Neuron (in vitro differentiated cells): Measurements from ENCODE around the gene SLC25A1.

Experiments
- H2AFZ ChIP-seq: one replicate; pipeline ENCODE4 v1.6.1; 2013; ENCODE audit warnings: low read depth, mild to moderate bottlenecking, inconsistent platforms, low read length, moderate library complexity
- H3K27me3 ChIP-seq: one replicate; pipeline ENCODE4 v1.6.1; 2013; ENCODE audit warnings: low read length; ENCODE audit not compliant: insufficient read depth
- H3K36me3 ChIP-seq: one replicate; pipeline ENCODE4 v1.6.1; 2013; ENCODE audit warnings: low read length; ENCODE audit not compliant: insufficient read depth
- H3K4me1 ChIP-seq: one replicate; pipeline ENCODE4 v1.6.1; 2013; ENCODE audit warnings: low read length; ENCODE audit not compliant: insufficient read depth
- H3K4me3 ChIP-seq: 2 replicates; pipeline ENCODE4 v1.5.1; 2013; ENCODE audit warnings: mild to moderate bottlenecking, low read length, moderate library complexity
- H3K9me3 ChIP-seq: one replicate; pipeline ENCODE4 v1.6.1; 2013; ENCODE audit warnings: low read length

Gene SLC25A1

DNA sequence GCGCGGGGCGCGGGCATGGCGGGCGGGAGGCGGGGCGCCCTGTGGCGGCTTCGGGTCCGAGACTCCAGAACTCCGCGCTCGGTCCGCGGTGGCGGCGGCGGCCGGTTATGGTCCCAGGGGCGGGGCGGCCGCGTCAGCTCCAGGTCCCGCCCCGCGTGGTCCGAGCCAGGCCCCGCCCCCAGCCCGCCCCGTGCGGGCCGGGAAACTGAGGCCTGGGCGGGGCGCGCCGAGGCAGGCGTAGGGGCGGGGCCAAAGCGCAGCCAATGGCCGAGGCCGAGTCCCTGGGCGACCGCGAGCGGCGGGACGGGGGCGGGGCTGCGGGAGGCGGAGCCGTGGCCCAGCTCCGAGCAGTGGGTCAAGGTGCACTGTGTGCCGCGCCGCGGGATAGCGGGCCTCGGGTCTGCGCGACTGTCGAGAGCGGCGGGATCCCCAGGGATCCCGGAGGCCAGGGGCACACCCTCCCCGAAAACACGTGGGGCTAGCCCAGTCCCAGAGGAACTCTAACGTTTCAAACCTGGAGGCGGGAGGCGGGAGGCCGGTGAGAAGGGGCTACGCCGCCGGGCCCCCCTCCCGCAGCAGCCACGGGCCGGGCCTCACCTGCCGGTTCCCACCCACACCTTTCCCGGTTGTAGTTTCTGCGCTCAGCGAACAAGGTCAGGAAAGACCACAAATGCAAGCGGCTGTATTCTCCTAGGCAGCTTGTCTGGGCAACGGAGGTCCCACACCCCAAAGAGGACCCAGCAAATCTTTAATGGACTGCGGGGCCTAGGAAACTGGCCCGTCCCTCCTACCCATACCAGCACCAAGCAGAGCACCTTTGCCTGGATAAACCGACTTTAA is at the start of gene SLC25A1:
Gene SLC25A1 (minus strand): TSS at position 80 of the 840 bp plus-strand sequence. CDS start 63 bp downstream, at position 17.
- Histone ChIP-seq H3K4me1 (peaks cover 26% of the 10 kb centered on the region), H3K4me3 (peak within 1 kb of the TSS; percentile 68), H3K27me3 (no peaks in the 10 kb centered on the region), H3K36me3 (peaks cover 22% of the 10 kb centered on the region), H2AFZ (peak within 1 kb of the TSS; percentile 89), H3K9me3 (no peaks in the 10 kb centered on the region)

DNA sequence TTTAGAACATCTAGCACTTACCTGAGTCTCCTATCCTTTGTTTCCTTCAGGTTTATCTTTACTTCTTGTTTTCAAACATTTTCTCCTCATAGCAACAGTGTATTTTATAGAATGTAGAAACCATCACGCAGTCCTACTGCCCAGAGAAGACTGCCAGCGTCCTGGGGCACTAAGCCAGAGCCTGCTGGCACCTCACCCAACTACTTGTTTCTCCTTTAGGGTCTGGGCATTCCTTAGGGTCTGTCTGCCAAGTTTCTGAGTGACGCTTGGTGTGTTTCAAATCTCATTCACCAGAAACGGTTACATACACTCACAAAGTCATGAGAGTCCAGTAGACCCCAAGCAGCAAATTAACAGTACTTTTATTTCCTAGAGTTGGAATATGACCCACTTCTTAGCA is 49.6 kb upstream of the SLC25A1 start:
- Histone ChIP-seq H3K9me3 (peaks cover 3% of the 10 kb centered on the region), H3K36me3 (peaks cover 25% of the 10 kb centered on the region), H3K4me1 (no peaks in the 10 kb centered on the region), H2AFZ (no peak overlapping the region), H3K27me3 (no peaks in the 10 kb centered on the region), H3K4me3 (no peak overlapping the region)

DNA sequence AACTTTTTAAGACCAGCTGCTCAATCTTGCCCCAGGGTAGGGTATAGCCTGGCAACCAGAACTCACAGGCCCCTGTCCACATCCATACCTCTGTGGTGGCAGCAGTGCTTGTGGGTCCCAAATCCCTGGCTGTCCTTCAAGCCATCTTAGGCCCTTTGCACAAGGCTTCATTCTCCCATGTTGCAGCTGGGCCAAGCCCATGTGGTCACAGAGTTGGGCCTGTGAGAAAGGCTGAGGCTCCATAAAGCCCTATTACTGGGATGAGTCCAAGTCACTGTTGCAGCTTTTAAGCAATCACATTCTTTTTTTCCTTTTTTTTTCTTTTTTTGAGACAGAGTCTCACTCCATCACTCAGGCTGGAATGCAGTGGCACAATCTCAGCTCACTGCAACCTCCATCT is 47.9 kb upstream of the SLC25A1 start:
- H2AFZ ChIP-seq, result no peak overlapping the region
- no peaks in the 10 kb centered on the region for H3K4me1 ChIP-seq
- no peaks in the 10 kb centered on the region for H3K27me3 ChIP-seq
- no peak overlapping the region for H3K4me3 ChIP-seq
- peaks cover 23% of the 10 kb centered on the region for H3K36me3 ChIP-seq
- H3K9me3 ChIP-seq, result no peaks in the 10 kb centered on the region

DNA sequence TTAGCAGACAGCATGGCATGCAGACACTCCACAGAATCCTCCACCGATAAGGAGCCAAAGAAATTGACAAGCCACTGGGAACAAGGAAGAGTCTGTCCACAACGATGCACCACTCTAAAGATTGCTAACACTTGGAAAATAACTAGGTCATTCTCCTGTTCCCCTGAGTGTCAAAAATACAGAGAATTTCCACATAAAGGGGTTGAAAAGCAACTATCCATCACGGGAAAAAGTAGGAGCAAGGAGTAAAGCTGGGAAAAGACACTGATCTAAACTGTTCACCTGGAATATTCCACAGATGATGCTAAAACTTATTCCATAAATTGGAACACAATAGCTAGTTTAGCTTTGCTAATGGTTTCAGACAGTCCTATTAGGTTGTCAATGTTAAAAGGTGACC is 47.0 kb upstream of the SLC25A1 start:
- no peaks in the 10 kb centered on the region for H3K4me1 ChIP-seq
- no peaks in the 10 kb centered on the region for H3K9me3 ChIP-seq
- peaks cover 31% of the 10 kb centered on the region for H3K36me3 ChIP-seq
- H2AFZ ChIP-seq, result no peak overlapping the region
- no peaks in the 10 kb centered on the region for H3K27me3 ChIP-seq
- H3K4me3 ChIP-seq, result no peak overlapping the region

DNA sequence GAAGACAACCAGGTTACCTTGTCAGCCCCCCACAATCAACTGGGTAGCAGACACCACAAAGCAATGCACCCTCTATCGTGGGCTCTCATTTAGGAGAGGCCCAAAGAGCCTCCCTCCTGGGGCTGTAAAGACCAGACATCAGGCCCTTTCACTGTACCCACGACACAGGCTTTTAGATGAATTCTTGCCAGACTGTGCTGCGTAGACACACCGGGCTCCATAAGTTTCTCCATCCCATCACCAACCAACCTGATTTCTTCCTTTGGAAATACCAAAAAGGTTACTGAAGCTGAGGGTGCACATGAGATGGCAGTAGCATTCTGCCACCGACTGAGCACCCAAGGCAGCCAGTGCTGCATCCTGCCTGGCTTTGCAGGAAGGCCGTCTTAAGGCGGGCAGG is 46.4 kb upstream of the SLC25A1 start:
- H3K36me3 ChIP-seq, result peaks cover 32% of the 10 kb centered on the region
- no peak overlapping the region for H2AFZ ChIP-seq
- H3K4me3 ChIP-seq, result no peak overlapping the region
- no peaks in the 10 kb centered on the region for H3K4me1 ChIP-seq
- no peaks in the 10 kb centered on the region for H3K9me3 ChIP-seq
- H3K27me3 ChIP-seq, result no peaks in the 10 kb centered on the region

DNA sequence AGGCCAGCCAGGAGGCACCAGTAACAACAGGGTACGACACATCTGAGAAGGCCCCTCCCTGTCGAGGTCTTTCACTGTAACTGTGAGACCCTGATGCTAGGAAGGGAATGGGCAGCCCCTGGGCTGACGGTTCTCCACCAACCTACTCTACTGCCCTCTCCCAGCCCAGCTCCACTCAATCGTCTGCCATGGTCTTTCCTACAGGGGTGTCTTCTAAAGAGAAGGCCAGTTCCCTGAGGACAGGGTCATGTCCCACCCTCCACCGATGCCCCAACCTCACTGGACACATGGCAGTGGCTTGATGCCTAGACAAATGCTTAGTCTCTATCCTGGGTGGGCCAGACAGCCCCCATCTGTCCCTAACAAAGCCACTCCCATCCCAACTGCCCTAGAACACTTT is 46.0 kb upstream of the SLC25A1 start:
- Histone ChIP-seq H3K4me3 (no peak overlapping the region), H3K9me3 (no peaks in the 10 kb centered on the region), H3K27me3 (no peaks in the 10 kb centered on the region), H3K4me1 (no peaks in the 10 kb centered on the region), H3K36me3 (peaks cover 31% of the 10 kb centered on the region), H2AFZ (no peak overlapping the region)

DNA sequence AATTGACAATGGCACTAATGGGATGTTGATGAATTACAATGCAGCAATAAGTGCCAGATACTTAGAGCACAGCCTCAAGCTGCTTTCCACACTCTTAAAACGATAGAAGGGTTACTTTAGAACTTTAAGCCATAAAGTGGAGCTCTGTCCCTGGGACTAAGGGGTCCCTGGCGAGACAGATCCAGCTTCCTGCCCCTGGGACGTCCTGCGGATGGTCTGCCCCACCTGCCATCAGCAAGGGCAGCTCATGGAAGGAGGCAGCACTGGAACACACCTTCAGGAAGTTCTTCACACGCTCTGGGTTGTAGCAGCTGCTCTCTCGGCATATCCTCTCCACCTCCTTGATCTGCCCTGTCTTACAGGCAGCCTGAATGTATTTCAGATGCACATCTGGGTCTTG is 45.1 kb upstream of the SLC25A1 start:
- H2AFZ ChIP-seq, result no peak overlapping the region
- H3K4me1 ChIP-seq, result no peaks in the 10 kb centered on the region
- no peaks in the 10 kb centered on the region for H3K9me3 ChIP-seq
- H3K36me3 ChIP-seq, result peaks cover 24% of the 10 kb centered on the region
- no peak overlapping the region for H3K4me3 ChIP-seq
- H3K27me3 ChIP-seq, result no peaks in the 10 kb centered on the region

DNA sequence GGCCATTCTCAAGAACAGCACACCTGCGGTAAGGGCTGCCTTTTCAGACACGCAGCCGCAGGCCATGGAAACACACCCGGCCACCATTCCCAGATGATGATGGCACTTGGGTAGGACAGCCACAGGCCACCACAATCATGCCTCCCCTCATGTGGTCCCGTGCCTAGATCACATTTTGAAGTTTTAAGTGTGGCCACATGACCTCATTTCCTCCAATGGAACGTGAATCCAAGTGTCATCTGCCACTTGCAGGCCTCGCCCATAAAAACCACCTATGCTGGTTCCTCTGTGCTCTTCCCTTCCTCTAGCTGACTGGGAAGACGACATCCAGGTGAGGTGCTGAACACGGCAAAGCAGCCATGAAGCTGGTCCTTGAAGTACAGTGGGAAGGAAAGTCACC is 44.6 kb upstream of the SLC25A1 start:
- H3K36me3 ChIP-seq, result peaks cover 24% of the 10 kb centered on the region
- H3K4me3 ChIP-seq, result no peak overlapping the region
- H3K27me3 ChIP-seq, result no peaks in the 10 kb centered on the region
- no peaks in the 10 kb centered on the region for H3K9me3 ChIP-seq
- H2AFZ ChIP-seq, result no peak overlapping the region
- H3K4me1 ChIP-seq, result peaks cover 1% of the 10 kb centered on the region

DNA sequence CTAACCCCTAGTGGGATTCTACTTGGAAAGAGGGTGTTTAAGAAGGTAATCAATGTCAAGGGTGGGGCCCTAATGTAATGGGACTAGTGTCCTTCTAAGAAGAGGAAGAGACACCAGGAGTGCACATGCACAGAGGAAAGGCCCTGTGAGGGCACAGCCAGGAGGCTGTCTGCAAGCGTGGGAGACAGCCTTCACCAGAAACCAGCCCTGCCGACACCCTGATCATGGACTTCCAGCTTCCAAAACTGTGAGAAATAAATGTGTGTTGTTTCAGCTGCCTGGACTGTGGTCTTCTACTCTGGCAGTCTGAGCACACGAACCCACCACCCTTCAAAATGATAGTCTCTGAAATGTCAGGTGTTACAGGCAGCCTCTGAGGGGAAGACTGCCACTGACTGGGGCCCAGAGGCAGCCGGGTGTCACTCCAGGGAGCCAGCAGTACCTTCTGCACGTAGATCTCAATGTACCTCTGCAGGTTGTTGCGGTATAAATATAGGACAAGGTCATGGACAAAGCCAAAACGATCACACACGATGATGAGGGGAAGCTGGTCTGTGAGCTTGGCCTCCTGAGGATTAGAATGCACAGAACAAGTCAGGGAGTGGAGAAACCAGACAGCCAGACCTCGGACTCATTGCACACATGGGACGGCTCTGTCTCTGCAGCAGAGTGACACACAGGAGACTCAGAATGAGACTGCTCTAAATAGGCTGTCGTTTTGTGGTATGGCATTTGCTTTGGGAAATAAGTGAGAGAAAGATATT is 43.9 kb upstream of the SLC25A1 start:
- Histone ChIP-seq H3K27me3 (no peaks in the 10 kb centered on the region), H3K36me3 (peaks cover 24% of the 10 kb centered on the region), H3K4me1 (peaks cover 7% of the 10 kb centered on the region), H3K9me3 (no peaks in the 10 kb centered on the region), H3K4me3 (no peak overlapping the region), H2AFZ (no peak overlapping the region)

DNA sequence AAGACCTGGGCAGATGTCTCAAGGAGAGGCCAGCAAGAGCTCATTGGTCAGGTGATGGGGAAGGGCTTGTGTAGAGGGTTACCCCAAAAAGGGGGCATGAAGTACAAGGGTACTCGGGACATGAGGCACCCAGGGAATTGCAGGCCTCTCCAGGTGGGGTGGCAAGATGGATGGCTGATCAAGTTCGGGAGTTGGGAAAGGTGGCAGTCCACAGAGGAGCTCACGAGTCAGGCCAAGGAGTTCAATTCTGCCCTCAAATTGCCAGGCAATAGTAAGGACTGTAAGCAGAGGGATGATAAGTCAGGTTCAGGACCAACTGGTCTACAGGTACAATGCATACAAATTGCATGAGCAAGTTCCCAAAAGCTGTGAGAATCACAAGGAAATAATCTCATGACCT is 42.3 kb upstream of the SLC25A1 start:
- Histone ChIP-seq H3K9me3 (no peaks in the 10 kb centered on the region), H3K36me3 (peaks cover 21% of the 10 kb centered on the region), H3K27me3 (no peaks in the 10 kb centered on the region), H3K4me3 (no peak overlapping the region), H2AFZ (no peak overlapping the region), H3K4me1 (peaks cover 7% of the 10 kb centered on the region)

DNA sequence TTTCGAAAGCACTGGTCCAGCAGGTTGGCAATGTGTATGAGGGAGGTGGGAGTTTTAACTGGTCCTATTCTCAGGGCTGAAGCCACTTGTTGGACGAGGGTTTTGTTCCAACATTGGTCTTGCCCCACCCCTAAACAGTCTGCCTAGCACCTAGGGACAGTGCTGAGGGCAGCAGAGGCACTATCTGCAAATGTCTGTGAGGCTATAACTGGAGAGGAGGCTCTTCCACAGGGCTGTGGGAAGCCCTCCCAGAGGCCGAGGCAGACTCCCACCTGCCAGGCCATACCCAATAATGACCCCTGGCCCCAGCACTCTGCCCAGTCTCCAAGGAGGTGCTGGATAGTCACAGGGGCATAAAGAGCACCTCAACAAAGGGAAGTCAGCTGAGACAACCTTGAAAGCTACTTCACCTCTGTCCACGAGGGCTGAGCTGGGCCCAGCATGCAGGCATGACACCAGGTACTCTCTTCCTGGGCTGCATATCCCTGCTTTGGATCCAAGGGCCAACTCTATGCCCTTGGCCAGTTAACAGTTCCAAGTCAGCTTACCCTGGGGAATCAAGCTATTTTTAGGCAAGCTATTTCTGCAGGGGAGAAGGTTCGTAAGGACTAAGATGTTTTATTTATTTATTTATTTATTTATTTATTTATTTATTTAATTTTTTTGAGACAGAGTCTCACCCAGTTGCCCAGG is 40.2 kb upstream of the SLC25A1 start:
- Histone ChIP-seq H3K27me3 (no peaks in the 10 kb centered on the region), H3K36me3 (peaks cover 17% of the 10 kb centered on the region), H2AFZ (no peak overlapping the region), H3K4me1 (peaks cover 11% of the 10 kb centered on the region), H3K4me3 (no peak overlapping the region), H3K9me3 (no peaks in the 10 kb centered on the region)

DNA sequence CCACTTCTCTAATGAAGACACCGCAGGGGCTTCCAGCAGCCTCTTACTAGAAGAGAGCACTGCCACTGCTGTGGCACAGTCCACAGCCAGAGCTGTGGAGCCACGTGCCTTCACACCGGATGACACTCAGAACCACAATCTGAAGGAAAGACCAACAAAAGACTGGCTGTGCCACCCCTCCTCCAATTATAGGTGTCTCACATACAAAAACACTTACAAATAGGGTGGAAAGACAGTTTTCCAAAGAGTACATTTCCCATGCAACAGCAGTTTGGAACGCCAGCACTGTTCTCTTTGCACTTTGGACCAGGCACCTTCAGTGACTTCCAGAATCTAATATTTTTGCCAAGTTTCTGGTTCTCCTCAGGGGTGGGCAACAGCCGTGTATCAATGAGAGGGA is 38.0 kb upstream of the SLC25A1 start:
- H3K36me3 ChIP-seq, result peaks cover 9% of the 10 kb centered on the region

DNA sequence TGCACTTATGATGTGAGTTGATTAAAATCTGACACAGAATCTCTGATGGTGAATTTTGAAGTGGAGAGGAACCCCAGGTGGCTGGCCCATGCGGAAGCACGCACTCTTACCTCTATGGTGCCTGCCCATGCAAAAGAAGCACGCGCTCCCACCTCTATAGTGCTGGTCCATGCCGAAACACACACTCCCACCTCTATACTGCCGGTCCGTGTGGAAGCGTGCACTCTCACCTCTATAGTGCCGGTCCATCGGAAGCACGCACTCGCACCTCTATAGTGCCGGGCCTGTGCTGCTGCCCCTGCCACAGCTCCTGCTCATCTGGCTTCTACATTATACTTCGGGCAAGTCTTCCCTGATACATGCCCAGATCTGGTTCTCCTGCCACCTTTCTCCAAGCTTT is 36.8 kb upstream of the SLC25A1 start:
- H2AFZ ChIP-seq, result no peak overlapping the region

More for the DNA sequence above, 38.0 kb upstream of the SLC25A1 start:
- H3K9me3 ChIP-seq, result no peaks in the 10 kb centered on the region
- H2AFZ ChIP-seq, result no peak overlapping the region
- H3K27me3 ChIP-seq, result no peaks in the 10 kb centered on the region
- H3K4me3 ChIP-seq, result no peak overlapping the region
- peaks cover 18% of the 10 kb centered on the region for H3K4me1 ChIP-seq

More for the DNA sequence above, 36.8 kb upstream of the SLC25A1 start:
- H3K4me1 ChIP-seq, result peaks cover 18% of the 10 kb centered on the region
- no peaks in the 10 kb centered on the region for H3K36me3 ChIP-seq
- no peaks in the 10 kb centered on the region for H3K9me3 ChIP-seq
- H3K4me3 ChIP-seq, result no peak overlapping the region
- H3K27me3 ChIP-seq, result no peaks in the 10 kb centered on the region
